ENCODE data around the gene PPP1R37.

DNA sequence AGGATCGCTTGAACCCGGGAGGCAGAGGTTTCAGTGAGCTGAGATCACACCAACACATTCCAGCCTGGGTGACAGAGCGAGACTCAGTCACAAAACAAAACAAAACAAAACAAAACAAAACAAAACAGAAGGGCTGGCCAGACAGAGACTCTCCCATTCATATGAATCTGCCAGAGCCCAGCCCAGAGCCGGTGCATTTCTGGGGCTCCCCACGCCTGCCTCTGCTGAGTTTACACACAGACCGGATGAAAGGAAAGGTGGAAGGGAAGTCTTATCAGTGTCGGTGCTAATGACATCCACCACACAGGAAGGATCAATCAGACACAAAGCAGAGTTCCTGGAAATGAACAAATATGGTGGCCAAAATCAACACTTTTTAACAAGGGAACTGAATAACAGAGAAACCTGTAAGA lies 78.2 kb downstream of the PPP1R37 start:
- TF ChIP-seq, protein P1, sequence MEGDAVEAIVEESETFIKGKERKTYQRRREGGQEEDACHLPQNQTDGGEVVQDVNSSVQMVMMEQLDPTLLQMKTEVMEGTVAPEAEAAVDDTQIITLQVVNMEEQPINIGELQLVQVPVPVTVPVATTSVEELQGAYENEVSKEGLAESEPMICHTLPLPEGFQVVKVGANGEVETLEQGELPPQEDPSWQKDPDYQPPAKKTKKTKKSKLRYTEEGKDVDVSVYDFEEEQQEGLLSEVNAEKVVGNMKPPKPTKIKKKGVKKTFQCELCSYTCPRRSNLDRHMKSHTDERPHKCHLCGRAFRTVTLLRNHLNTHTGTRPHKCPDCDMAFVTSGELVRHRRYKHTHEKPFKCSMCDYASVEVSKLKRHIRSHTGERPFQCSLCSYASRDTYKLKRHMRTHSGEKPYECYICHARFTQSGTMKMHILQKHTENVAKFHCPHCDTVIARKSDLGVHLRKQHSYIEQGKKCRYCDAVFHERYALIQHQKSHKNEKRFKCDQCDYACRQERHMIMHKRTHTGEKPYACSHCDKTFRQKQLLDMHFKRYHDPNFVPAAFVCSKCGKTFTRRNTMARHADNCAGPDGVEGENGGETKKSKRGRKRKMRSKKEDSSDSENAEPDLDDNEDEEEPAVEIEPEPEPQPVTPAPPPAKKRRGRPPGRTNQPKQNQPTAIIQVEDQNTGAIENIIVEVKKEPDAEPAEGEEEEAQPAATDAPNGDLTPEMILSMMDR (IDR thresholded peaks at IDR 0.05), result no peak
- TF ChIP-seq POLR2A (IDR thresholded peaks at IDR 0.05), result no peak

Measured in thyroid gland (tissue), 4 donors.